HL-60/S4 (cell line): Measurements from ENCODE around the gene MINDY3.
"Not testable (repeated sequence)": the region's sequence is repeated elsewhere in the genome, so short reads cannot be mapped to it uniquely, and the experiment has no call there.

ENCODE experiments used
- in situ Hi-C: fragments of 300-500 bp; cut with MboI; formaldehyde crosslinking; loops from 2 replicates; pipeline ENCODE4 v1.14.3; 2022; ENCODE audit warnings: low sequenced_read_pairs

MINDY3 gene

DNA sequence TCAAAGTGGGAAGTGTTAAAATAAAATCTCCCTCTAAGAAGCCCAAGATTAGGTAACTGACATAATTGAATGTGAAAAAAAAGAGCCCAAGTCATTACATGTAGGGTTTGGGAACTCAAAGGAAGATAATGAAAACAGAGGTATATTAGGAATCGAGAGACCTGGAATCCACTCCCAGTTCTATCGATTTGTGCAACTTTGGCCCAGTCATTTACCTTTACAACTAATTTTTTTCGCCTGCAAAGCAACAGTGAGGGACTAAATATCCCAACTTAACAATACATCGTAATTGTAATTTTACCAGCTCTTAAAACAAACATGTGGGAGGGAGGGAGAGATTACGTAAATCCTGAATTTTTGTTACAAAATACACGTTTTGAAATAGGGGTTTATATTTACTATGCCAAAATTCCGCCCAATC lies 1.4 kb downstream of the MINDY3 start:
- in situ Hi-C loops, result no loop called here

DNA sequence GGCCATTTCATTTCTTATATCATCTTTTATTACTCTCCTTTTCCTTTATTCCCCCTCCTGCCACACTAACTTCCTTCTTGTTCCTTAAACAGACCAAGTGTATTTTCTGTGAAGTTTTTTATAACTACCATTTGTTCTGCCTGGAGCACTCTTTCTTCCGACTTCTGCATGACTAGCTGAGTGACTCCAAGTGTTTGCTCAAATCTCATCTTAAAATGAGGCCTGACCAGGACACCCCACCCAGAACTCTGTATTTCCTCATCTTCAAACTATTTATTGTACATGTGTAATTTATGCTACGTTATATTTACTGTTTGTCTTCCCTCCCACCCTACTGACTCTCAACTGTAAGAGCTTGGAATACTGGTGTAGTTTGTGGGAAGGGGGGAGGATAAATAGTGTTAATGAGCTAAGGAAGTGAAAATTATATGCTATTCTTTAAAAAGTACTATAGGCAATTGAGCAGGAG lies 3.2 kb downstream of the MINDY3 start:
- in situ Hi-C loops, result no loop called here

DNA sequence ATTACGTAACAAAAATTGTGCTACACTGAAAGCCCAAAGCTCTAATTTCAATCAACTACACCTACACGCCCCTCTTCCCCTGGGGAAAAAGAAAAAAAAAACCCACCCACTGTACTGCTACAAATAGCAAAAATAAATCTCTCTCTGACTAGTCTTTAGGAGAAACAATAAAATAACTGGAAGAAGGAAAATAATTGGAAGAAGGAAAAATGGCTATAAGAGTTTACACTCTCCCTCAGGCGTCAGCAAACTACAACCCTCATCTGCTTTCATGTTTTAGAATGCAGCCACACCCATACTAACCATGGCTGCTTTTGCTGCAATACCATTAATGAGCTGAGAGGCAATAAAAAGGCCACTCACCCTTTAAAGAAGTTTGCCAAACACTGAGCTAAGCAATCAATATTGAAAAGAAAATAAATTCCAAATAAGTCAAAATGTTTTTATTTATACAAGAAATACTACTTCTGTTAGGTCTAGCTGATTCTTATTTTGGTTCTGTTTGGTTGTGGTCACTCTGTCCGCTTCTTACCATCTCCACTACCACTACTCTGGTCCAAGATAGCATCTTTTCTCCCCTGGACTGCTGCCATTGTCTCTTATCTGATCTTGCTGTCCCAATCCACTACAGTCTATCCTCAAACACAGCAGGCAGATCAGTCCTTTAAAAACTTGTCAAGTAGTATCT lies 3.8 kb downstream of the MINDY3 start:
- in situ Hi-C loops, result no loop called here

DNA sequence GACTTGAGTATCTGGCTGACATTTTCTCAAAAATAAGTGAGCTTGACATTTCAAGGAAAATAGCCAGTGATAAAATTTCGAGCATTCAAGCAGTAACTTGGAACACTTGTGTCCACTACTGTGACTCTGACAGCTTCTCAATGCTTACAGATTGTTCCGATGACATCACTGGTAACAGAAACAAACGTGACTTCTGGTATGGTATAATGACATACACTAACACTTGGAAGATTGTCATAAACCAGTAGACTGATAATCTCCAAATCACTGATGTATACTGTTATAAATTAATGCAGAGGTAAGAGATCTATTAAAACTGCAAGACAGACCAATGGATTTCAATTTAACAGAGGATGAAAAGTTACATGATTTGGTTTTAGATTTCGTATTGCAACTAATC lies 6.5 kb downstream of the MINDY3 start:
- in situ Hi-C loops, result no loop called here

DNA sequence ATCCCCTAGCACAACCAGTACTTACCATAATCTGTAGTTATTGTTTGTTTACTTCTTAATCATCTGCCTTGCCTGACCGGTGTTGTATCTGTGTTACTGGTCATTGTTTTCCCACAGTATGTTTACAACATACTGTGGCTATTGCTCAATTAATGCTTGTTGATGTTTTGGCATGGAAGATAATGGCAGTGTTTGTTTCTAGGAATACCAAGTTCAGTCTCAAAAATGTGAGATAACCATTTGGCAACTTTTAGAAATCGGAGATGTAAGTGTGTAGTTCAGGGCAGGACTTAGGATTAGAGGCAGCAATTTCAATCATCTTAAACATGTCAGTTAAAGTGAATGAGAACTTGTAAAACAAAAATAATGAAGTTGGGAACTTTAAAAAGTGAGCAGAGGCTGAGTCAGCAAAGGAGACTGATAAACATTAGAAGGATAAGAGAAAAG lies 8.2 kb downstream of the MINDY3 start:
- in situ Hi-C loops, result no loop called here

DNA sequence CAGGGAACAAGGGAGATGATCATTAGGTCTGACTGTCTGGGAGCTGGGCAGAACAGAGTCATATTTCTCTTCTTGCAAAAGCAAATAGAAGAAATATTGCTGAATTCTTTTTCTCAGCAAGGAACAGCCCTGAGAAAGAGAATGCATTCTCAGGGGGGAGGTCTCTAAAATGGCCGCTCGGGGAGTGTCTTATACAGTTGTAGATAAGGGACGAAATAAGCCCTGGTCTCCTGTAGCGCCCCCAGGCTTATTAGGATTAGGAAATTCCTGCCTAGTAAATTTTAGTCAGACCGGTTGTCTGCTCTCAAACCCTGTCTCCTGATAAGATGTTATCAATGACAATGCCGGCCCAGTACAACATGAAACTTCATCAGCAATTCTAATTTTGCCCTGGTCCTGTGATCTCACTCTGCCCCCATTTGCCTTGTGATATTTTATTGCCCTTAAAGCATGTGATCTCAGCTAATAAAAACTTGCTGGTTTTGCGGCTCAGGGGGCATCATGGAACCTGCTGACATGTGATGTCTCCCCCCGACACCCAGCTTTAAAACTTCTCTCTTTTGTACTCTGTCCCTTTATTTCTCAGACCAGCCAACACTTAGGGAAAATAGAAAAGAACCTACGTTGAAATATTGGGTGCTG lies 9.8 kb downstream of the MINDY3 start:
- in situ Hi-C loops, result not testable (repeated sequence)

DNA sequence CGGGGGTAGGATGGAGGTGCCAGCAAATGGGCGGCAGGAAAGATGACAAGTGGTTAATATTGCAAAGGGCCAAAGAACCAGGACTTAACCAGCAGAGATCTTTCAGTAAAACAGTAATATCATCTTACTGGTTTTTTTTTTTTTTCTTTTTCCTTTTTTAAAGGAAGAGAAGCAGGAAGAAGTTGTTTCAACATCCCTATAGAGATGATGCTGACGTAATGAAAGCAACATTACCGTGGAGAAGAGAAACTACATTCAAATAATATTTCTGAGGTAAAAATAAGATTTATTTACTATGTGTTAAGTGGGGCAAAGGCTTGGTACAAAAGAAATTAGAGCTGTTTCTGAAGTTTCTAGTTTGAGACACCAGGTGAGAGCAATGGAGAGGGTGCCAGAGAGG lies 11.0 kb downstream of the MINDY3 start:
- in situ Hi-C loops, result no loop called here

DNA sequence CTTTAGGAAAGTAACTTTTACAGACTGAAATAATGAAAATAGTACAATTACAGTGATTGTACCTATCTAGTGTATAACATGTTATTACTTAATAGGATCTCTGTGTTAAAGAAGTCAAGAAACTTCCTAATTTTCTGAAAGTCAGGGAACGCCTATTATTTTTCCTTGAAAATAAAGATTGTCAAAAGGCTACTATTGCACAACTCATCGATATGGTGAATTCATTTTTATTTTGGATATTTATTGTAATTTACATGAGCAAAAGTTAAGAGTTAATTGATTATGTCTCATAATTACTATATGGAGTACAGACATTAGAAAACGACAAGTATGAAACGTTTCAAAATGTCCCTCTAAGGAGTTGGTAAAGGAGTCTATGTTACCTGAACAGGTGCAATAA lies 12.8 kb downstream of the MINDY3 start:
- in situ Hi-C loops, result no loop called here

DNA sequence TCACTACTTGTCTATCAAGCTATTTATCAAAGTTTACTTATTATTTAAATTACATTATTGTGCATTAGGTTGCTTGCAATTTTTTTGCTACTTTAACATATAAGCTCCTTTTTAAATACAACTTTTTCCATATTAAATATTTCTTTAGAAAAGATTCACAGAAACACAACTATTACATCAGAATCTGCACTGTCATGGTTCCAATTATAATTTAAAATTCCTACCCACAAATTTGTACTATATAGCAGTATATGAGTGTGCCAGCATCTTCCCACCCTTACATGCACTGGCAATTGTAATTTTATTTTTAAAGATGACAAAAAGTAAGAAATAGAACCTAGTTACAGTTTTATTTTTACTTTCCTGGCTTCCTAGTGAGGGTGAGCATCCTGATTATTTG lies 15.8 kb downstream of the MINDY3 start:
- in situ Hi-C loops, result no loop called here

DNA sequence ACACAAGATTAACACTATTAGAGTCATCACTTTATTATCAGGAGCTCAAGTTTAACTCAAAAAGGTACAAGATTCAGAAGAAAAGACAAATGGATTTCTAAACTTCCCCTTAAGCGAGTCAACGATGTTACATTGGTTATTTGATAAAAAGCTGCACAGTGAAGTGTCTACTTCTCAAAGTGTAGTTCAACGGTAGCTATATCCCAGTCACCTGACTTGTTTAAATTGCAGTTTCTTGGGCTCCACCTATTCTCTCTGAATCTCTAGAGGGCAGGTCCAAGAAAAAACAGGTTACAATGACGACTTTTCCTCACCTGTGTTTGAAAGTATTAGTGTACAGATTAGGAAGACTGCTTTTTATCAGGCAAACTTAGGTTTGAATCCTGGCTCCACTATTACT lies 16.6 kb downstream of the MINDY3 start:
- in situ Hi-C loops, result no loop called here

DNA sequence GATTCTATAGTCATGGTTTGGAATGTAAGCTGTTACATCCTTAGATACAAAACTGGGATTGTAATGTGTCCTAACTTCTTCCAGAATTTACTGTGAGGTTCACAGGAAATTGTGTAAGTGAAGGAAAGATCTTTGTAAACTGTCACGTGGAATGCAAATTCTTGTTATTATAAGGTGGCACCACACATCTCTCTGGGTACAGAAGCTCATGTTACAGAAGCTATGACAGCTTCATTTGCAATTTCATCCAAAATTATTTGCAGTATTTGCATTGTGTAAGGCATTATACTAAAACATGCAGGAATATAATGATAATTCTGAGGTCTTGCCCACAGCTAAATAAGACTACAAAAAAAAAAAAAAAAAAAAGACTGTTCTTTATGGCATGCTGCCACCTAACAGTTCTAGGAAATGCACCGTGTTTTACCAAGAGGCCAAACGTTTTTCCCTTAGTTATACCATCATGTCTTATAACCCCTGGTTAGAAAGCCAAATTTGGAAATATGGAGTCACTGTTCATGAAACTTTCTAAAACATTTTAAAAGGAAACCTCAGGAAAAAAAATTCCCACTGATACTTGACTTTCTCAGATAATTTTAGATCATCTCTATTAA lies 17.6 kb downstream of the MINDY3 start:
- in situ Hi-C loops, result no loop called here

DNA sequence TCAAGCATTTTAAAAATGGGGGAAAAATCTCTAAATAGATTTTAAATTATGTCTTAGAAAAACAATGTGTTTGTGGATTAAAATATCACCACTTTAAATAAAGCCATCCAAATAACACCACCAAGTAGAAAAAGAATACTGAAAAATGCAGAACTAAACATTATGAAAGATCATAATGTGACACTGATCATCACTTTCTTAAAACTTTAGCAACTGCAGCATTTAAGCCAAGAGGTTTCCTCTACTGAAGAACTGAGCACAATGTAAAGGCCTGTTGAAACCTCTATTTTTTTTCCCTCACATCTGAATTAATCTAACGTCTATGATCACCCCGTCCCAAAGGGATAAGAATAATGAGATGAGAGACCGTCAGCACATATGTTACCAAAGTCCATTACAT lies 18.6 kb downstream of the MINDY3 start:
- in situ Hi-C loops, result no loop called here

DNA sequence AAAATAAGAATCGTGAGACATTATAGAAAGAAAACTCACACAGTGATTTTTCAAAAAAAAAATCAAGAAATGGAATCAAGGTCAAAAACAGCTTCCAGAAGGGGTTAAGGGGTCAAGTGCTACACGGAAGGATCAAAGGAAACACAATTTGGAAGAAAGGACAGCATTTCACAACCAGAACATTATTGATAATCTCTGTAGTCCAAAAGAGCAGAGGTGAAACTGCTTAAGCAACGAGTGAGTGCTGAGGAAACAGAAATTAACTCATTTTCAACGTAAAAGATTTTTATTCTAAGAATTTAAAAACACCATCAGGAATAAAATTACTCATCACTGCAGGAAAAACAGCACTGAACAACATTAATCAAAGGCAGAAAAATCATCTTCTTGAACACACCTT lies 23.5 kb downstream of the MINDY3 start:
- in situ Hi-C loops, result no loop called here

DNA sequence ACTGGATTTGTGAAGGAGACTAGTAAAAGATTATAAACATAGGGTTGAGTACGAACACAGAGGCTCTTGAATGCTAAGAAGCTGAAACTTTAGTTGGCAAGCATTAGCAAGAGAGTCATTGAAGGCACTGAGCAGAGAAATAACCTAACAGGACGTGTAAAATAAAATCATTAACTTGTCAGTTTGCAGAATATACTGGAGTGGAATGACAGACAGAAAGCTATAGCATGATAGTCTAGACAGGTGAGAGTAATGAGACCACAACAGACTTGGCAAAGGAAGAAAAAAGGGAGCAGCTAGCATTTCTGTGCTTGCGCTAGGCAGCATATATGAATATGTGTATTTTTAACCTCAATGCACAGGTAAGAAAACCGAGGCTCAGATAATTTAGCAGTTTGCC lies 30.8 kb downstream of the MINDY3 start:
- in situ Hi-C loops, result no loop called here

DNA sequence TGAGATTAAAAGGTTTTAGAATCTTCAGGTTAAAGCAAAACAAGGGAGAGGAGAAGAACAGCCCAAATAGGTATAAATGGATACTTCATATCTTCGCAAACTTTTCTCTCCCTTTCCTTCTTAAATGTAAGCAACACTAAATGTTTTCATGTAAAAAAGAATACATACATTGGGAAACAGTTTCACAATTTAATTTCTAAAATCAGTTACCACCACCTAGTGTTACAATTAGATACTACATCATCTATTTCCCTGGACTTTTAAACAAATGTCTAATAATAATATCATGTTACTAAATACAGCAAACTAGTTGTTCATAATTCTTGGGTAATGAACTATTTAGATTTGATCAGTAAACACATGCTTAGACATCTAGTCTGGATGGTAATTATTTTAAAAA lies 35.8 kb downstream of the MINDY3 start:
- in situ Hi-C loops, result no loop called here

DNA sequence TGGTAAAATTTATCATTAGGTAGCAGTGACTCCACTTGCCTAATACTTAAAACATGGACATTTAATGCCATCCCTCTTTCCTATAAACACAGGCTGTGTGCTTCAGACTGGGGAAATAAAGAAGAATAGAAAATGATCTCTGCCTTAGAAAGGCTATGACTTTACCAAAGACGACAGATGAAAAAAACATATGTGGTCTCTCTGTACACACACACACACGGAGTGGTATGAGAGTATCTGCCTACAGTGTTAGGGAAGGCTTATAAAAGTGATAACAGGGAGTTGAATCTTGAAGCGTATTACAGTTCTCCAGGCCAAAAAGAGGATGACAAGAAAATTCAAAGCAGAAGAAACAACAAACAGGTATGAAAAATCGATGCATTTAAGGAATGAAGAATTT lies 38.2 kb downstream of the MINDY3 start:
- in situ Hi-C loops, result no loop called here

DNA sequence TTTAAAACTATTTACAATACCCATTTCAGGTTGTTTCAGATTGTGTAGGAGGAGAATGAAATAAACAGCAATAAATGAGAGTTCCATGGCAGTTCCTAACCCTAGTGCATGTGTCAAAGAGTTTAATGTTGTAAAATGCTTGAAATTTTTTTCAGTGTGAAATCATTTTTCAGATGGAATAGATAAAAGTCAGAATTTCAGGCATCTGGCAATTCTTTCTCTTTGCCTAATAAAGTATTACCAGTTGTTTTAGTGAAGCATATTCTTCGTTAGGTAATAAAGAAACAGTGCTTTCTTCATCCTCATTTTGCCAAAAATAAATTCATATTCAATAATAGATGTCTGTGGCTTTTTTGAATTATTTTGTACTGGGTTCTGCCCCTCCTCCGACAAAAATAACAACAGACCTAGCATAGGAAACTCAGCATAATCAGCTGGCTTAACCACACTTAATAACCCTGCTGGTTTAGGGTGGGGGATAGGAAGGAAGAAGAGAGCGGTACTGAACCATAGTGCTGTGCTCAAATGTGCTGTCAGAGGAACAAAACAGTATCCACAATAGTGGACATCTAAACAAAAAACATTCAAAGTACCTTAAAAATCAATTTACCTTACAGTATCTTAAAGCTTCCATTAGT lies 39.1 kb downstream of the MINDY3 start:
- in situ Hi-C loops, result no loop called here

DNA sequence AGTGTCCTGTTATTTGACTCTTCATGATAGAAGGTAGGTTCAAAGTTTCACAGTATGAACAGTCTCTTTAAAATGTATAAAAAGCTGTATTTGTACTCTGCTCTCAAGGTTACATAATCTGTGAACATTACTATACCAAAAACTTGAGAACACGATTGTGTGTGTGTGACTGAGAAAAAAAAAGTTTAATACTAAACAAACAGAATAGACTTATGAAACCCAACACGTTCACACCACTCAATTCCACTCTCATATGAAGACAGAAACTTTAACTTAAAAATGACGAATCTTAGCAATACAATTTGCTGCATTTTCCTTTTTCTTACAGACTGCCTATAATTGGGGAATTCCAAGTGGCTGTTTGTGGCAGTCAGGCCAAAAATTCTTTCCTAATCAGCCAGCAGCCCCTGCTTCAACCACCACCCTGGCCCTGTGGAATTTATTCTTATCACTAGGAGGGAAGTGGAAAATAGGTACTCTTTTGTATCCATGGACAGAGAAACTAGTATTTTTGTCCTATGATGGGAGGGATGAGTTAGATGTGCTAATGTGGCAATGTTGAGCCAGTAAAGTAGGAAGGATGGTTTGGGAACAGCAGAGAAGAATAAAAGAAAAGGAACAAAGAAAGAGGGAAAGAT lies 42.8 kb downstream of the MINDY3 start:
- in situ Hi-C loops, result no loop called here

DNA sequence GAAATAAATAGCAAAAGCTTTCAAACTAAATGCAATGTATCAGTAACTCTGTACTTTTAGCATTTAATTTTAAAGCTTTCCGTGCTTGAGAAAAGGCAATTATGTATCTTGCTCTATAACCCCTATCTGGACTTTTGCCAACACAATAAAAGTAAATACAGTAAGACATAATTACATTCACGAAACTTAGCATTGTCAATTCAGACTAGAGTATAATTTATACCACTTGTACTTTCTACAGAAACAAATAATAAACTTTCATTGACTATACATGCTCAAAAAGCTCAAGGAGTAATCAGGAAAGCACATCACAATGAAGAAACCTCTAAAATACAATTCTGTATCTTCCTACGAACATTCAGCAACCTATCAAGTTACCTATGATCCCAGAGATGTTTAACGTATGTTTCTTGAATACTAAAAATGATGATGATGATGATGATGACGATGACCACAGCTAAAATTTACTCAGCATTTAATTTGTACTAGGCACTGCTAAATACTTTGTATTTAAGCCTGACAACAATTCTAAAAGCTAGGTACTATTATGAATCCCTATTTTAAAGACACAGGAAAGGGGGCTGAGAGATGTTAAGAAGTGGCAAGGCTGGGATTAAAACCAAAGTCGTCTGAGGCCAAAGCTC lies 44.9 kb downstream of the MINDY3 start:
- in situ Hi-C loops, result no loop called here

DNA sequence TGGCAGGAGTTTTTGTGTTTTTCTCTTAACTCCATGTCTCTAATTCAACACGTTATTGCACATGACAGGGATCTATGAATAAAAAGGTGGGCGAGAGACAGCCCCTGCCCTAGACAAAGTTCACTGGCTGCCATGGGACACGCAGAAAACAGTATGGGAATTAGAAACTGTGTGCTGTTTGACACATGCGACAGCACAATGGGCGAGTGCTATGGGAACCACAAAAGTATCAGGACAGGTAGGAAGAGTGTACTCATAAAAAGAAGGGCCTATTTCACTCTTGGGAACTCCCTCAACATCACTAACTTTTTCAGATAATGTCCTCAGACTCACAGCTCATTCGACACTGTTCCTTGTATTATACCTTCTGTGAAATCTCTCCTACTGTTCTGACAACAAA lies 45.7 kb downstream of the MINDY3 start:
- in situ Hi-C loops, result no loop called here

DNA sequence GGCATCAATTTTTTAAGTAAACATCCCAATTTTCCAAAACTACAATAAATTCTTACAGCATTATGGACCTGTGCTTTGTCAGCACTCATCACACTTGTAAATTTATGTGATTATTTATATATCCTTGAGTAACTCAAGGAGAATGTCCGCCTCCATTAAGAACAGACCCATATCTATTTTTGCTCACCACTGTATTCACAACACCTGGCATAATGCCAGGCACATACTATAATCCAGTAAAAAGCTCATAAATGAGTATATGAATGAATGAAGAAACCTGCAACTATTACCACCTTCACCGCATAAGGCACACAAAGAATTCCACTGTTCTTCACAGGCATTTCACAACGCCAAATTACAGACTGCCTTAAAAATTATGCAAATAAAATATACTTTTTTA lies 46.9 kb downstream of the MINDY3 start:
- in situ Hi-C loops, result no loop called here
